ENCODE results near the gene EPN1. TPM values are rescaled to one million over a fixed set of nuclear protein-coding genes. Genes with fewer than 3 reads are reported as not detected.

Gene EPN1
- total and polyA plus RNA-seq, 2 of the 13 experiments (the other 11 are each of a cell fraction or from before 2014, with no cell fraction given) = 28.9 to 31.7 TPM

- TF ChIP-seq NCOA2 (CRISPR knock-in tag; IDR thresholded peaks at IDR 0.05) = no peak
- no peak for TF ChIP-seq GATAD2A (CRISPR knock-in tag; IDR thresholded peaks at IDR 0.05)
- no peak for TF ChIP-seq DMAP1 (CRISPR knock-in tag; IDR thresholded peaks at IDR 0.05)
These were observed 20.7 kb downstream of the EPN1 start (continued) for GRCh38 chr19:55695511-55696290.

GRCh38 chr19:55696301-55697068 is 21.5 kb downstream of the EPN1 start:
- DNase-seq (ENCODE audit: low spot score) (no peak), FAIRE-seq (no peak), ATAC-seq (no peak)
- TF ChIP-seq KDM6A (CRISPR knock-in tag; IDR thresholded peaks at IDR 0.05; ENCODE audit: low read depth) = no peak
- no peak for TF ChIP-seq KLF6 (CRISPR knock-in tag; IDR thresholded peaks at IDR 0.05)
- peak; percentile 26 for TF ChIP-seq AGO2 (optimal IDR thresholded peaks at IDR 0.05; ENCODE audit: low read depth, low read length)
- no peak for TF ChIP-seq RAD51 (IDR thresholded peaks at IDR 0.05; ENCODE audit: borderline replicate concordance)
- TF ChIP-seq SOX6 (IDR thresholded peaks at IDR 0.05) = no peak
- TF ChIP-seq SOX6 (CRISPR knock-in tag; IDR thresholded peaks at IDR 0.05) = no peak
- TF ChIP-seq ZNF33A (CRISPR knock-in tag; IDR thresholded peaks at IDR 0.05; ENCODE audit: borderline replicate concordance) = no peak
- H3K27ac ChIP-seq (ENCODE audit: extremely low read length, insufficient read depth, low read length) = no peak overlapping the region
- no peaks in the 10 kb centered on the region for H3K27me3 ChIP-seq (ENCODE audit: control insufficient read depth in 1 of 2, insufficient read depth in 2 of 2, low read length in 2 of 2)
- ChIA-PET POLR2A (interaction anchor here (2.0 kb wide), 1 partner anchor 13 kb away, joined by 5 read pairs; no protein-coding TSS in a partner anchor), CTCF (ENCODE audit: low intra/inter-chr PET ratio, low total read pairs) (no interaction called here)
- BruUV-seq (replicated peaks) = no TSS peak
- in situ Hi-C loops (cut with HindIII; ENCODE audit: extremely low pct_ligation_motif_present, low pct_unique_long_range_greater_than_20kb) (no loop called here), intact Hi-C loops (cut with micrococcal nuclease; ENCODE audit: unreplicated experiment) (no loop called here)
- 99% methylated on average over 15 of the region's 20 CpGs for WGBS (ENCODE audit: low lambda C conversion rate)
- H3K4me3 ChIP-seq (replicated peaks in 1 of 3; ENCODE audit: insufficient read depth in 1 of 3, low read depth in 2 of 3, low read length in 3 of 3) = no peak overlapping the region
- no peak overlapping the region for H3K4me2 ChIP-seq (ENCODE audit: low read depth, low read length)
- H3K9ac ChIP-seq (ENCODE audit: insufficient read depth, low read depth, low read length) = no peak overlapping the region
- no peak overlapping the region for H2AFZ ChIP-seq (ENCODE audit: low read length)
- H3K4me1 ChIP-seq (ENCODE audit: insufficient read depth, low read length) = no peaks in the 10 kb centered on the region
- H3K9me3 ChIP-seq (ENCODE audit: low read length) = no peaks in the 10 kb centered on the region
- H3K79me2 ChIP-seq (ENCODE audit: insufficient read depth, low read length) = no peaks in the 10 kb centered on the region
- no peaks in the 10 kb centered on the region for H4K20me1 ChIP-seq (ENCODE audit: insufficient read depth, low read length)
- H3K36me3 ChIP-seq (replicated peaks in 1 of 2; ENCODE audit: control insufficient read depth in 1 of 2, insufficient read depth in 2 of 2, low read length in 2 of 2) = peaks cover 15 to 27% of the 10 kb centered on the region in 2 experiments; a peak in 4 of 5 replicates
